Peyer's patch (tissue), 4 donors: Measurements from ENCODE around the gene OSBPL9.

Source experiments
- POLR2A ChIP-seq, 2 donors: fragments of 450-650 bp; IDR thresholded peaks; one replicate each; pipeline ENCODE4 v1.5.1; 2017; ENCODE audit warnings: antibody characterized with exemption in 2 of 2, mild to moderate bottlenecking in 2 of 2, moderate library complexity in 2 of 2
- TF ChIP-seq, protein P1 (sequence below), 6 experiments: fragments of 450-650 bp in 4 of 6; fragments of 200-600 bp in 2 of 6; sonication (generic) in 1 of 6; IDR thresholded peaks; one replicate each; pipeline ENCODE4 v1.5.1; 2017 to 2019; ENCODE audit warnings: antibody characterized with exemption in 6 of 6, mild to moderate bottlenecking in 3 of 6, moderate library complexity in 1 of 6

DNA sequence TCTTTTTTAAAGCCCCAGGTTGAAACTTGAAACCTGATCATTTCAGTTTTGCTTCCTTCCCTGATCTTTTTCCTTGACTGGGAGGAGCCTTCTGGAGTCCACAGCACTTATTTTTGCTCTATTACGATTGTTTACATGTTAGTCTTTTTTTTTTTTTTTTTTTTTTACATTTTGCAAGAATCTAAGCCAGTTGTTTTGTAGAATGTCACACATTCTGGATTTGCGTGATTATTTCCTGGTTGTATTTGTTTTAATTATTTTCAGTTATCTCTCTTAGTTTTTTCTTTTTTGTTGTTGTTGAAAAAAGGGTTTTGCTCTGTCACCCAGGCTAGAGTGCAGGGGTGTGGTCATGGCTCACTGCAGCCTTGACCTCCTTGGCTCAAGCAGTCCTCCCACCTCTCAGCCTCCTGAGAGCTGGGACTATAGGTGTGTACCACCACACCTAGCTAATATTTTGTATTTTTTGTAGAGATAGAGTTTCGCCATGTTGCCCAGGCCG, 32.8 kb downstream of the OSBPL9 start:
- TF ChIP-seq, protein P1, sequence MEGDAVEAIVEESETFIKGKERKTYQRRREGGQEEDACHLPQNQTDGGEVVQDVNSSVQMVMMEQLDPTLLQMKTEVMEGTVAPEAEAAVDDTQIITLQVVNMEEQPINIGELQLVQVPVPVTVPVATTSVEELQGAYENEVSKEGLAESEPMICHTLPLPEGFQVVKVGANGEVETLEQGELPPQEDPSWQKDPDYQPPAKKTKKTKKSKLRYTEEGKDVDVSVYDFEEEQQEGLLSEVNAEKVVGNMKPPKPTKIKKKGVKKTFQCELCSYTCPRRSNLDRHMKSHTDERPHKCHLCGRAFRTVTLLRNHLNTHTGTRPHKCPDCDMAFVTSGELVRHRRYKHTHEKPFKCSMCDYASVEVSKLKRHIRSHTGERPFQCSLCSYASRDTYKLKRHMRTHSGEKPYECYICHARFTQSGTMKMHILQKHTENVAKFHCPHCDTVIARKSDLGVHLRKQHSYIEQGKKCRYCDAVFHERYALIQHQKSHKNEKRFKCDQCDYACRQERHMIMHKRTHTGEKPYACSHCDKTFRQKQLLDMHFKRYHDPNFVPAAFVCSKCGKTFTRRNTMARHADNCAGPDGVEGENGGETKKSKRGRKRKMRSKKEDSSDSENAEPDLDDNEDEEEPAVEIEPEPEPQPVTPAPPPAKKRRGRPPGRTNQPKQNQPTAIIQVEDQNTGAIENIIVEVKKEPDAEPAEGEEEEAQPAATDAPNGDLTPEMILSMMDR (IDR thresholded peaks at IDR 0.05), result no peak
- TF ChIP-seq POLR2A (IDR thresholded peaks at IDR 0.05), result no peak
